HG03280 (cell line): ENCODE data around the gene SLC39A3.
"Not testable (repeated sequence)": the region's sequence is repeated elsewhere in the genome, so short reads cannot be mapped to it uniquely, and the experiment has no call there.

Experiments used
- ATAC-seq: cut with Tn5 transposase; IDR thresholded peaks from one replicate; pipeline ENCODE4 v1.9.1; 2021; ENCODE audit warnings: mild to moderate bottlenecking, moderate library complexity; ENCODE audit not compliant: unreplicated experiment

The SLC39A3 gene

GRCh38 chr19:2723747-2724146, 16.1 kb downstream of the SLC39A3 start:
- no peak for ATAC-seq

GRCh38 chr19:2723345-2723715, 16.5 kb downstream of the SLC39A3 start:
- ATAC-seq: no peak

GRCh38 chr19:2722541-2723344, 17.1 kb downstream of the SLC39A3 start:
- ATAC-seq: no peak

GRCh38 chr19:2721570-2722540, 18.0 kb downstream of the SLC39A3 start:
- no peak for ATAC-seq

- ATAC-seq: no peak
Observed at GRCh38 chr19:2720777-2721569, 18.8 kb downstream of the SLC39A3 start, which contains the start of gene DIRAS1. DIRAS1 (minus strand) TSS chr19:2721372; CDS start chr19:2717806, 3,566 bp downstream.

- no peak for ATAC-seq
Observed at GRCh38 chr19:2719920-2720776, 19.7 kb downstream of the SLC39A3 start.

- ATAC-seq: no peak
Observed at GRCh38 chr19:2719232-2719735, 20.5 kb downstream of the SLC39A3 start.

GRCh38 chr19:2717638-2718541, 21.9 kb downstream of the SLC39A3 start:
- no peak for ATAC-seq

GRCh38 chr19:2716722-2717637, 22.8 kb downstream of the SLC39A3 start:
- ATAC-seq: no peak

GRCh38 chr19:2716275-2716650, 23.6 kb downstream of the SLC39A3 start:
- ATAC-seq: no peak

GRCh38 chr19:2715470-2716274, 24.1 kb downstream of the SLC39A3 start:
- no peak for ATAC-seq

- ATAC-seq: no peak
Observed at GRCh38 chr19:2714531-2715269, 25.1 kb downstream of the SLC39A3 start.

- not testable (repeated sequence) for ATAC-seq
Observed at GRCh38 chr19:2714102-2714501, 25.7 kb downstream of the SLC39A3 start.

- ATAC-seq: not testable (repeated sequence)
Observed at GRCh38 chr19:2713170-2713569, 26.6 kb downstream of the SLC39A3 start.

GRCh38 chr19:2711875-2712205, 28.0 kb downstream of the SLC39A3 start:
- no peak for ATAC-seq

GRCh38 chr19:2711172-2711874, 28.5 kb downstream of the SLC39A3 start:
- no peak for ATAC-seq
